GM18520 (cell line): Measurements from ENCODE around the gene ZC3H10.

Experiments
- ATAC-seq: cut with Tn5 transposase; IDR thresholded peaks from one replicate; pipeline ENCODE4 v1.9.1; 2021; ENCODE audit not compliant: unreplicated experiment

The ZC3H10 gene

DNA sequence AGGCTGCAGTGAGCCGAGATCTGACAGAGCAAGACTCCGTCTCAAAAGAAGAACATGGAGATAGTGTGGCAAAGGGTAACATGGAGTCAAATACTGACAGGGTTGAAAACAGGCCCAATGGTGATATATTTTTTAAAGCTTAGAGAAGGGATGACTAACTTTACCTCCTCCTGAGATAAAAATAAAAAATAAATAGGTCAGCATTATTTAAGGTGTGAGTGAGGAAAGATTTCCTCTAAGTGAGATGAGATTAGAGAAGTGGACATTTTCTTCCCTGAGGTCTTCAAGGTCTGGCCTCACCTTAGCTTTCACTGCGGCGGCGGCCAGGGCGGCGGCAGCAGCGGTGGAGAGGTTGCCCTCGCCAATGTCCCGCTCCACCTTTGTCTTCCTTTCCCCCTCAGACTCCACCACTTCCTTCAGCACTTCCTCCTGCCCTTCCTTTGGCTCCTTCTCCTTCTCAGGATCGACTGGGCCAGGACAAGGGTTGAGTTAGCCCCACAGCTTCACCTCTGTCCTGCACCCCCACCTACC, 51.2 kb downstream of the ZC3H10 start:
- no peak for ATAC-seq

DNA sequence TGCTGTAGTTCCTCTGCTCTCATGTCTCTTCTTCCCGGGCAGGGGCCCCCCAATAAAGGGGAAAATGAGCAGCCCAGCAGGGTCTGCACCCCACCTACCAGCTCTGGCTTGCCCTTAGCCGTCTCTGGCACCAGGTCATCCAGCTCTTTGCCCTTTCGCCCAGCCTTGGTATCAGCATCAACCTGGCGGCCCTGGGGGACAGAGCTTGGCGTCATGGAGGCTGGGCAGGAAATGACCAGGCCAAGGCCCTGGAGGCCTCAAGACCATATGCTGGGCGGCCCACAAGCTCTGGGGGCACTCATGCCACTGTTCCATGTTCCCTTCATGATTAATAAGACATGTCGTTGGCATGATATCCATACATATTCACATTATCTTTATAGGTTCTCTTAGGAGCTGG, 54.8 kb downstream of the ZC3H10 start:
- ATAC-seq: no peak
